NCI-H2227 (cell line): ENCODE measurements around the gene ARRDC1.
"Not testable (repeated sequence)": the region's sequence is repeated elsewhere in the genome, so short reads cannot be mapped to it uniquely, and the experiment has no call there.

Experiments
- DNase-seq: peaks from one replicate; lab custom pipeline; 2025; ENCODE audit not compliant: unreplicated experiment; lab: John Stamatoyannopoulos, UW

ARRDC1 gene

GRCh38 chr9:137583347-137583746, 22.1 kb upstream of the ARRDC1 start:
- no peak for DNase-seq

GRCh38 chr9:137583957-137584356, 21.5 kb upstream of the ARRDC1 start:
- DNase-seq = no peak

- DNase-seq = no peak
Observed at GRCh38 chr9:137586854-137587253, 18.6 kb upstream of the ARRDC1 start.

GRCh38 chr9:137588311-137588710, 17.2 kb upstream of the ARRDC1 start:
- DNase-seq = no peak

GRCh38 chr9:137588891-137589290, 16.6 kb upstream of the ARRDC1 start:
- no peak for DNase-seq

- DNase-seq = no peak
Observed at GRCh38 chr9:137589441-137590122, 15.9 kb upstream of the ARRDC1 start.

- DNase-seq = no peak
Observed at GRCh38 chr9:137590123-137590468, 15.4 kb upstream of the ARRDC1 start.

- DNase-seq = peak; percentile 89
Observed at GRCh38 chr9:137590469-137591383, 14.8 kb upstream of the ARRDC1 start, which contains the start of gene ZMYND19. Gene ZMYND19 (minus strand): TSS chr9:137590512. CDS start chr9:137590263, 249 bp downstream.

- no peak for DNase-seq
Observed at GRCh38 chr9:137592767-137593166, 12.7 kb upstream of the ARRDC1 start.

- DNase-seq = no peak
Observed at GRCh38 chr9:137593176-137593575, 12.3 kb upstream of the ARRDC1 start.

GRCh38 chr9:137596577-137596976, 8.9 kb upstream of the ARRDC1 start:
- not testable (repeated sequence) for DNase-seq

- DNase-seq = no peak
Observed at GRCh38 chr9:137598943-137599342, 6.5 kb upstream of the ARRDC1 start.

- DNase-seq = no peak
Observed at GRCh38 chr9:137602661-137603060, 2.8 kb upstream of the ARRDC1 start.

GRCh38 chr9:137603879-137604278, 1.6 kb upstream of the ARRDC1 start:
- DNase-seq = no peak

GRCh38 chr9:137604345-137605086, 970 bp upstream of the ARRDC1 start:
- no peak for DNase-seq

- DNase-seq = peak; percentile 40
Observed at GRCh38 chr9:137606005-137606621, 627 bp downstream of the ARRDC1 start.

- no peak for DNase-seq
Observed at GRCh38 chr9:137606734-137607138, 1.2 kb downstream of the ARRDC1 start.

GRCh38 chr9:137607141-137607857, 1.8 kb downstream of the ARRDC1 start:
- peak; percentile 20 for DNase-seq

GRCh38 chr9:137610944-137611343, 5.5 kb downstream of the ARRDC1 start:
- DNase-seq = no peak
